ENCODE measurements around the gene CNTN4.

DNA sequence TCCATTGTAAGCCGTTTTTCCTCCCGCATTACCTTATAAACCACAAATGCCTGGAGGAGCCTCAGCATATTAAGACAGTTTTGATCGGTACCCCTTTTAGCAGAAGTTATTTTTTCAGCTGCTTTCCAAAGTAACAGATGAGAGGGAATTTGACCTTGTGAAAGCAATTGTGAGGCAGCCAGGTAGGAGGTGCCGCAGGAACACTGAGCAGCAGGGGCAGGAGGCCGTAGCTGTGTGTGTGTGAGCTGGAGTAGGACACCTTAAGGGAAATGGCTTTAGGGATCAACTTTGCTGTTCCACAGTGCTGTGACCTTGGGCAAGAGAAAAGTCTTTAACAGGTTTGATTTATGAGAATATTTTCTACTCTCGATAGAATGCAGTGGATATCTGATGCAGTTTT lies 529.5 kb downstream of the CNTN4 start:
- TF ChIP-seq EZH2 (IDR thresholded peaks at IDR 0.05) (no peak), POLR2AphosphoS5 (IDR thresholded peaks at IDR 0.05; ENCODE audit: borderline replicate concordance, low read depth, low read length) (no peak), FOXP2 (optimal IDR thresholded peaks at IDR 0.05; ENCODE audit: control extremely low read depth, extremely low read length, insufficient read depth) (no peak)

Measured in SK-N-MC (cell line).